Activated CD4-positive, alpha-beta memory T cell treated with anti-CD3 and anti-CD28 coated beads, Interleukin-2, amount 10 ng/mL, durations not matched to agents 7 days and 5 days (primary cell): ENCODE measurements around the gene PDCL2. TPM values are rescaled to one million over a fixed set of nuclear protein-coding genes. Genes with fewer than 3 reads are reported as not detected.

Experiments
- CTCF ChIA-PET: fragments of 350-600 bp; sonication (Branson Sonifier 250); formaldehyde crosslinking; loops from one replicate; lab custom pipeline; 2021; ENCODE audit warnings: antibody characterized with exemption, inconsistent platforms; lab: Charles Lee
- POLR2A ChIA-PET: fragments of 350-600 bp; sonication (Branson Sonifier 250); formaldehyde crosslinking; loops from one replicate; lab custom pipeline; 2021; ENCODE audit warnings: antibody characterized with exemption; lab: Charles Lee
- DNase-seq: peaks from one replicate; pipeline ENCODE4 v3.0.0-alpha.2; 2020
- H3K27ac Mint-ChIP-seq: one replicate; pipeline ENCODE4 v1.8.0; 2021; ENCODE audit warnings: mild to moderate bottlenecking, mixed read lengths
- H3K27me3 Mint-ChIP-seq: one replicate; pipeline ENCODE4 v1.8.0; 2021; ENCODE audit warnings: mixed read lengths
- H3K36me3 Mint-ChIP-seq: one replicate; pipeline ENCODE4 v1.8.0; 2021; ENCODE audit warnings: low read depth, mixed read lengths
- H3K4me1 Mint-ChIP-seq: one replicate; pipeline ENCODE4 v1.8.0; 2021; ENCODE audit warnings: mixed read lengths
- H3K4me3 Mint-ChIP-seq: one replicate; pipeline ENCODE4 v1.8.0; 2021; ENCODE audit warnings: mild to moderate bottlenecking, mixed read lengths
- H3K9me3 Mint-ChIP-seq: one replicate; pipeline ENCODE4 v1.8.0; 2021; ENCODE audit warnings: mixed read lengths
- total RNA-seq, 2 experiments: library from RNA; stranded (reverse); gene quantifications; one replicate each; pipeline ENCODE4 v1.2.3, GENCODE V29; 2021

Gene PDCL2
- total RNA-seq, 2 experiments from 2014 or later, result not detected

DNA sequence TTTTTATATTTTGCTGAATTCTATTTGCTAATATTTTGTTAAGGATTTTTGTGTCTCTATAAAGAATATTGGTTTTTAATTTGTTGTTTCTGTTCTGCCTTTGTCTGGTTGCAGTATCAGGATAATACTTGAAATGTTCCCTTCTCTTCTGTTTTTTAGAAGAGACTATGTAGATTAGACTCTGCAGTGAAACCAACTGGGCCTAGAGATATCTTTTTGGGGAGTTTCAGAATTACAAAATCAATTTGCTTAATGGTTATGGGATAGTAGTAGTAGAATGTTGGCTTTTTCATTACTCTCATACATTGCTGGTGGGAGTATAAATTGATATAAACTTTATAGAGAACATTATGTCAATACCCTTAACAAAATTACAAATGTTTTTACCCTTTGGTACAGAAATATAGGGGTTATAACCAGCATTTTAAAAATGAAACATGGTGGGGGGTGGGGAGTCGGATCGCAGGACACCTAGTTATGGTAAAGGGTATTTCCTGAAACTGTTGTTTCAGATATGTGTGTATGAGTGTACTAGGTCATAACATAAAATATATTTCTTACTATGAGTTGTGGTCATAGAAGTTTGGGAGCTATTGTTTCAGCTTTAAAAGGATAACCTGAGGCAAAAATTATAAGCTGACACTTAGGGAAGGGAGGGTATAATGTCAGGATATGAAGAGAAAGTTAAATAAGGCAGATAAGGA lies 74.4 kb downstream of the PDCL2 start:
- Mint-ChIP-seq H3K36me3 (peaks cover 15% of the 10 kb centered on the region), H3K4me3 (no peak overlapping the region), H3K27me3 (no peaks in the 10 kb centered on the region), H3K4me1 (peaks cover 5% of the 10 kb centered on the region), H3K27ac (no peak overlapping the region), H3K9me3 (peaks cover 2% of the 10 kb centered on the region)
- ChIA-PET POLR2A (no interaction called here), CTCF (no interaction called here)
- no peak for DNase-seq

DNA sequence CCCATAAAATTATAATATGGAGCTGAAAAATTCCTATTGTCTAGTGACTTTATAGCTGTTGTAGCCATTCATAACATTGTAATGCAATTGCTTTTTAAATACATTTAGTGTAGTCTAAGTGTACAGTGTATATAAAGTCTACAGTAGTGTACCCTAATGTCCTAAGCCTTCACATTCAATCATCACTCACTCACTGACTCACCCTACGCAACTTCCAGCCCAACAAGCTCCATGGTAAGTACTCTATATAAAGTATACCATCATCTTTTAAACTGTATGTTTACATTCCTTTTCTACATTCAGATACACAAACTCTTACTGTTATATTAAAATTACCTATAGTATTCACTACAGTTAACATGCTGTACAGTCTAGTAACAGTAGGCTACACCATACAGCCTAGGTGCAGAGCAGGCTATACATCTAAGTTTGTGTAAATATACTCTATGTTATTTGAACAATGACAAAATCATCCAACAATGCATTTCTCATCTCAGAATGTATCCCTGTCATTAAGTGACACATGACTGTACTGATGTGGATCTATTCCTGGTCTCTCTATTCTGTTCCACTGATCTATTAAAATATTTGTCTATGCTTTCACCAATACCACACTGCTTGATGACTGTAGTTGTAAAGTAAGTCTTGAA lies 79.0 kb downstream of the PDCL2 start:
- Mint-ChIP-seq H3K27ac (no peak overlapping the region), H3K4me3 (no peak overlapping the region), H3K27me3 (no peaks in the 10 kb centered on the region), H3K9me3 (peaks cover 4% of the 10 kb centered on the region), H3K36me3 (peaks cover 5% of the 10 kb centered on the region), H3K4me1 (peaks cover 22% of the 10 kb centered on the region)
- POLR2A ChIA-PET, result no interaction called here
- CTCF ChIA-PET, result no interaction called here
- DNase-seq, result no peak

DNA sequence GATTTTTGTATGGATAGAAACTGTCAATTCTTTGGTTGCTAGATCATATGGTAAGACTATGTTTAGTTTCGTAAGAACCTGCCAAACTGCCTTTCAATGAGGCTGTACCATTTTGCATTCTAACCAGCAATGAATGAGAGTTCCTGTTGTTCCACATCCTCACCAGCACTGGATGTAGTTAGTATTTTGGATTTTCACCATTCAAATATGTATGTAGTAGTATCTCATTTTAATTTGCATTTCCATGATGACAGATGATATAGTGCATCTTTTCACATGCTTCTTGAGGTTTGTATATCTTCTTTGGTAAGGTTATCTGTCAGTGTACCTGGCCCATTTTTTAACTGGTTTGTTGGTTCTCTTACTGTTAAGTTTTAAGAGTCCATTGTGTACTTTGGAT lies 80.0 kb downstream of the PDCL2 start:
- Mint-ChIP-seq H3K4me1 (peaks cover 17% of the 10 kb centered on the region), H3K4me3 (no peak overlapping the region), H3K36me3 (peaks cover 11% of the 10 kb centered on the region), H3K9me3 (peaks cover 3% of the 10 kb centered on the region), H3K27ac (no peak overlapping the region), H3K27me3 (no peaks in the 10 kb centered on the region)
- ChIA-PET CTCF (no interaction called here), POLR2A (no interaction called here)
- DNase-seq, result no peak

DNA sequence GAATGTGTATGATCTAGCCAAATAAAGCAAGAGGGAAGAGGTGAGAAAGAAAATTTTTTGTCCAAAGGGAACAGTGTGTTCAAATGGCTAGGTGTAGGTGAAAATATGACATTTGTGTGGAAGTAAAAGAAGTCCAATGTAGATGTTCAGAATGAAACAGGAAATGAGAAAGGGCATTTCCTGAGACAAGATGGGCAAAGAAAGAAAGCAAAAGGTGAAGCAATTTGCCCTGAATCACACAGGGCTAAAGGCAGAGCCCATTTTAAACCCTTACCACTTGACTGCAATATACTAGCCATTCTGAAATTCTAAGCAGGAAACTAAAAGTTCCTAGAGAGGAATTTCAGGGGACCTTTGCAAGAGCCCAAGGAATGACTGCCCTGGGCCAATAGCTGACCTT lies 81.4 kb downstream of the PDCL2 start:
- Mint-ChIP-seq H3K27ac (no peak overlapping the region), H3K36me3 (peaks cover 8% of the 10 kb centered on the region), H3K4me3 (no peak overlapping the region), H3K27me3 (no peaks in the 10 kb centered on the region), H3K4me1 (peaks cover 17% of the 10 kb centered on the region), H3K9me3 (peaks cover 3% of the 10 kb centered on the region)
- CTCF ChIA-PET, result no interaction called here
- POLR2A ChIA-PET, result no interaction called here
- no peak for DNase-seq

DNA sequence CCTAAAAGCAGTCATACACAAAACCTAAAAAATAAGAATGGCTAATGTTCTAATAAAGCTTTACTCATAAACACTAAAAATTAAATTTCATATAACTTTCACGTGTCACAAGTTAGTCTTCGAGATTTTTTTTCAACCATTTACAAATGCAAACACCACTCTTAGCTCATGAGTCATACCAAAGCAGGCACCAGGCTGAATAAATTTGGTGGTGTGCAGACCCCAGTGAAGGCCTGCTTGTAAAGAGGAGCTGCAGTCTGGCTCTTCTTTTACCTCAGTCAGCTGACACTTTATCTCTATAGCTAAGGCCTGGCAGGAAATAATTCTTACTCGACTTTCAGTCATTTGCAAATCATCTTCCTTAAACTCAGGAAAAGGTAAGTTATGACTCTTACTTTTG lies 82.8 kb downstream of the PDCL2 start:
- ChIA-PET POLR2A (no interaction called here), CTCF (no interaction called here)
- Mint-ChIP-seq H3K27ac (no peak overlapping the region), H3K27me3 (no peaks in the 10 kb centered on the region), H3K4me1 (peaks cover 17% of the 10 kb centered on the region), H3K4me3 (no peak overlapping the region), H3K9me3 (peaks cover 3% of the 10 kb centered on the region), H3K36me3 (peaks cover 8% of the 10 kb centered on the region)
- DNase-seq, result no peak

DNA sequence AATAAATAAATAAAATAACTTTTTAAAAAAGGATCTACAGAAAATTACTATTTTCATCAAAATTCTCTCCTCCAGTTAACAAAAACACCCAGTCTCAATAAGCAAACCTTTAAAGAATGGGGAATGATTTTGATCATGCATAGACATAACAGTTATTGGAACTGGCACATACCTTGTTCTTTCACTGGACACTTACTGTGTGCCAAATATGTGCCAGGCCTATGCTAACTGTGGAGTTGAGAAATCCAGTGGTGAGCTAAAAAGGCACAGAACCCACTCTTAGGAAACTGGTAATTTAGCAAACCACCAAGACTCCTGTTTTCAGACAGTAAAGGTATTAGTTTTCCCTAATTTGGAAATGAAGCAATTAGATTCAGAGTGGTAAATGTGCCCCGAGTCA lies 84.4 kb downstream of the PDCL2 start:
- CTCF ChIA-PET, result no interaction called here
- POLR2A ChIA-PET, result no interaction called here
- Mint-ChIP-seq H3K4me3 (no peak overlapping the region), H3K27me3 (no peaks in the 10 kb centered on the region), H3K36me3 (peaks cover 8% of the 10 kb centered on the region), H3K9me3 (peaks cover 3% of the 10 kb centered on the region), H3K4me1 (peaks cover 17% of the 10 kb centered on the region), H3K27ac (no peak overlapping the region)
- no peak for DNase-seq

Other genes with a start within 250 kb of the PDCL2 start
- gene SRD5A3, start 246.0 kb downstream of the PDCL2 start, total RNA-seq, result 10 to 100 TPM; 11.8 to 12.0 TPM
- gene TMEM165, start 196.3 kb downstream of the PDCL2 start, total RNA-seq, result 10 to 100 TPM; 68.2 to 70.1 TPM
- 1 to 10 TPM; 7.4 to 9.6 TPM for gene CLOCK, start 45.3 kb downstream of the PDCL2 start, total RNA-seq
- gene NMU, start 44.1 kb upstream of the PDCL2 start, total RNA-seq, result under 1 TPM; 0.33 to 0.38 TPM
- gene EXOC1L, start 227.5 kb upstream of the PDCL2 start, total RNA-seq, result not detected